Panc1 (cell line): ENCODE results near the gene POLRMT.

Source experiments
- TCF7L2 ChIP-seq: IDR thresholded peaks from 2 replicates; pipeline ENCODE4 v1.6.1; 2011; ENCODE audit warnings: mild to moderate bottlenecking, low read depth, low read length, inconsistent platforms
- TF ChIP-seq, protein P1 (sequence below): fragments of 450-650 bp; IDR thresholded peaks from 2 replicates; pipeline ENCODE4 v1.5.1; 2017; ENCODE audit warnings: mild to moderate bottlenecking
- TF ChIP-seq, protein P2 (sequence below), 2 experiments: IDR thresholded peaks; 2 replicates each; pipeline ENCODE4 v1.6.1; 2011 to 2012; ENCODE audit warnings: low read depth in 2 of 2, control low read depth in 1 of 2, low read length in 1 of 2, mild to moderate bottlenecking in 1 of 2, moderate library complexity in 1 of 2; ENCODE audit not compliant: insufficient read depth in 1 of 2

DNA sequence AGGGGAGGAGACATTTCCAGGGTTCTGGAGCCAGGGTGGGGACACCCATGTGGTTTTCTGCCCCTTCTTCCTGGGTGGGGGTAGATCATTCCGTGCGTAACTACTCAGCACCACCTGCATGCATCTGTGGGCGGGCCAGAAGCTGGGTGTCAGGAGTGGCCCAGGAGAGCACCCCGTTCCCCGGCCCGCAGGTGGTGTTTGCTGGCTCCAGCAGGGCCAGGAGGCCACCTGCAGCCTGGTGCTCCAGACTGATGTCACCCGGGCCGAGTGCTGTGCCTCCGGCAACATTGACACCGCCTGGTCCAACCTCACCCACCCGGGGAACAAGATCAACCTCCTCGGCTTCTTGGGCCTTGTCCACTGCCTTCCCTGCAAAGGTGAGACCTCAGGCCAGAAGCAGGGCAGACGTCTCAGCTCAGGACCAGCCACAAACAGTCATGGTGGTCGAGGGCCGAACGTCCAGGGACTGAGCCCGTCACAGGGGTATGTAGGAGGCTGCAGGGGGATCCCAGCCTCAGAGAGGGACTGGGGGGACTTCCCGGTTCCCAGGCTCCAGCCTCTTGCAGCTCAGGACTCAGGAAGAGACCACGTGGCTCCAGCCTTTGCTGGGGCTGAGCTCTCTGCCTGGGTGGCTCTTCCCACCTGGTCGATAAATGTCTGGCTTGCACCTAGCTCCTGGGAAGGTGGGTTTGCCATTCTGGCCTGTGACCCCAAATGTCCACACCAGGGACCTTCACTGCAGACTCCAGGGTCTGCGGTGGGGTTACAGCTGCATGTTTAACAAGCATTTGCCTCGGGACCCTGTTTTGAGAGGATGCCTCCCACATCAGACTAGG lies 44.5 kb upstream of the POLRMT start:
- TF ChIP-seq, protein P1, sequence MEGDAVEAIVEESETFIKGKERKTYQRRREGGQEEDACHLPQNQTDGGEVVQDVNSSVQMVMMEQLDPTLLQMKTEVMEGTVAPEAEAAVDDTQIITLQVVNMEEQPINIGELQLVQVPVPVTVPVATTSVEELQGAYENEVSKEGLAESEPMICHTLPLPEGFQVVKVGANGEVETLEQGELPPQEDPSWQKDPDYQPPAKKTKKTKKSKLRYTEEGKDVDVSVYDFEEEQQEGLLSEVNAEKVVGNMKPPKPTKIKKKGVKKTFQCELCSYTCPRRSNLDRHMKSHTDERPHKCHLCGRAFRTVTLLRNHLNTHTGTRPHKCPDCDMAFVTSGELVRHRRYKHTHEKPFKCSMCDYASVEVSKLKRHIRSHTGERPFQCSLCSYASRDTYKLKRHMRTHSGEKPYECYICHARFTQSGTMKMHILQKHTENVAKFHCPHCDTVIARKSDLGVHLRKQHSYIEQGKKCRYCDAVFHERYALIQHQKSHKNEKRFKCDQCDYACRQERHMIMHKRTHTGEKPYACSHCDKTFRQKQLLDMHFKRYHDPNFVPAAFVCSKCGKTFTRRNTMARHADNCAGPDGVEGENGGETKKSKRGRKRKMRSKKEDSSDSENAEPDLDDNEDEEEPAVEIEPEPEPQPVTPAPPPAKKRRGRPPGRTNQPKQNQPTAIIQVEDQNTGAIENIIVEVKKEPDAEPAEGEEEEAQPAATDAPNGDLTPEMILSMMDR: no peak
- TF ChIP-seq, protein P2, sequence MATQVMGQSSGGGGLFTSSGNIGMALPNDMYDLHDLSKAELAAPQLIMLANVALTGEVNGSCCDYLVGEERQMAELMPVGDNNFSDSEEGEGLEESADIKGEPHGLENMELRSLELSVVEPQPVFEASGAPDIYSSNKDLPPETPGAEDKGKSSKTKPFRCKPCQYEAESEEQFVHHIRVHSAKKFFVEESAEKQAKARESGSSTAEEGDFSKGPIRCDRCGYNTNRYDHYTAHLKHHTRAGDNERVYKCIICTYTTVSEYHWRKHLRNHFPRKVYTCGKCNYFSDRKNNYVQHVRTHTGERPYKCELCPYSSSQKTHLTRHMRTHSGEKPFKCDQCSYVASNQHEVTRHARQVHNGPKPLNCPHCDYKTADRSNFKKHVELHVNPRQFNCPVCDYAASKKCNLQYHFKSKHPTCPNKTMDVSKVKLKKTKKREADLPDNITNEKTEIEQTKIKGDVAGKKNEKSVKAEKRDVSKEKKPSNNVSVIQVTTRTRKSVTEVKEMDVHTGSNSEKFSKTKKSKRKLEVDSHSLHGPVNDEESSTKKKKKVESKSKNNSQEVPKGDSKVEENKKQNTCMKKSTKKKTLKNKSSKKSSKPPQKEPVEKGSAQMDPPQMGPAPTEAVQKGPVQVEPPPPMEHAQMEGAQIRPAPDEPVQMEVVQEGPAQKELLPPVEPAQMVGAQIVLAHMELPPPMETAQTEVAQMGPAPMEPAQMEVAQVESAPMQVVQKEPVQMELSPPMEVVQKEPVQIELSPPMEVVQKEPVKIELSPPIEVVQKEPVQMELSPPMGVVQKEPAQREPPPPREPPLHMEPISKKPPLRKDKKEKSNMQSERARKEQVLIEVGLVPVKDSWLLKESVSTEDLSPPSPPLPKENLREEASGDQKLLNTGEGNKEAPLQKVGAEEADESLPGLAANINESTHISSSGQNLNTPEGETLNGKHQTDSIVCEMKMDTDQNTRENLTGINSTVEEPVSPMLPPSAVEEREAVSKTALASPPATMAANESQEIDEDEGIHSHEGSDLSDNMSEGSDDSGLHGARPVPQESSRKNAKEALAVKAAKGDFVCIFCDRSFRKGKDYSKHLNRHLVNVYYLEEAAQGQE (IDR thresholded peaks at IDR 0.05; ENCODE audit: insufficient read depth in 1 of 2, low read depth in 2 of 2, low read length in 1 of 2): no peak
- no peak for TF ChIP-seq TCF7L2
